CD4-positive, alpha-beta T cell (primary cell): ENCODE data around the gene NR0B1. TPM values are rescaled to one million over a fixed set of nuclear protein-coding genes. Genes with fewer than 3 reads are reported as not detected.

Source experiments
- ATAC-seq: fragments of 200-7000 bp; cut with Tn5 transposase; one replicate; pipeline ENCODE4 v1.10.0; 2022; ENCODE audit warnings: mild to moderate bottlenecking; ENCODE audit not compliant: poor library complexity
- CTCF ChIA-PET: fragments of 350-600 bp; sonication (Branson Sonifier 250); formaldehyde crosslinking; loops from one replicate; lab custom pipeline; 2021; ENCODE audit warnings: antibody characterized with exemption, inconsistent platforms; lab: Charles Lee
- POLR2A ChIA-PET: fragments of 350-600 bp; sonication (Branson Sonifier 250); formaldehyde crosslinking; loops from one replicate; lab custom pipeline; 2021; ENCODE audit warnings: antibody characterized with exemption, inconsistent platforms; lab: Charles Lee
- DNase-seq, 14 experiments: peaks; one replicate each; pipeline ENCODE4 v3.0.0-alpha.2; 2013 to 2020; ENCODE audit warnings: mixed read lengths in 2 of 14
- H3K27ac ChIP-seq, 2 donors: one replicate each; pipeline versions ENCODE4 v1.5.1 to v1.7.0; 2013; ENCODE audit warnings: low read length in 2 of 2, low read depth in 1 of 2, mild to moderate bottlenecking in 1 of 2
- H3K27me3 ChIP-seq, 2 experiments: 1 replicate in 1 of 2; 2 replicates in 1 of 2; pipeline versions ENCODE4 v1.6.1 to v1.7.0; 2013; ENCODE audit warnings: low read length in 2 of 2, control low read depth in 1 of 2, mild to moderate bottlenecking in 1 of 2, moderate library complexity in 1 of 2; ENCODE audit not compliant: insufficient read depth in 2 of 2, control insufficient read depth in 1 of 2
- H3K36me3 ChIP-seq: one replicate; pipeline ENCODE4 v1.6.1; 2013; ENCODE audit warnings: low read length, control low read depth; ENCODE audit not compliant: insufficient read depth
- H3K4me1 ChIP-seq: one replicate; pipeline ENCODE4 v1.6.1; 2013; ENCODE audit warnings: low read length, control low read depth; ENCODE audit not compliant: insufficient read depth
- H3K4me3 ChIP-seq: one replicate; pipeline ENCODE4 v1.5.1; 2013; ENCODE audit warnings: mild to moderate bottlenecking, low read length, moderate library complexity
- H3K9me3 ChIP-seq, 2 experiments: 1 replicate in 1 of 2; 2 replicates in 1 of 2; pipeline versions ENCODE4 v1.6.1 to v1.7.0; 2013; ENCODE audit warnings: low read length in 2 of 2, mild to moderate bottlenecking in 2 of 2, control low read depth in 1 of 2, moderate library complexity in 1 of 2; ENCODE audit not compliant: control insufficient read depth in 1 of 2, insufficient read depth in 1 of 2
- H3K27ac Mint-ChIP-seq: one replicate; pipeline ENCODE4 v1.8.0; 2020; ENCODE audit warnings: mixed read lengths
- H3K27me3 Mint-ChIP-seq: one replicate; pipeline ENCODE4 v1.8.0; 2021; ENCODE audit warnings: mixed read lengths
- H3K36me3 Mint-ChIP-seq: one replicate; pipeline ENCODE4 v1.8.0; 2021; ENCODE audit warnings: low read depth, mixed read lengths
- H3K4me1 Mint-ChIP-seq: one replicate; pipeline ENCODE4 v1.8.0; 2021; ENCODE audit warnings: low read depth, mixed read lengths
- H3K4me3 Mint-ChIP-seq: one replicate; pipeline ENCODE4 v1.8.0; 2020; ENCODE audit warnings: mild to moderate bottlenecking, mixed read lengths
- H3K9me3 Mint-ChIP-seq: one replicate; pipeline ENCODE4 v1.8.0; 2020; ENCODE audit warnings: mixed read lengths
- CTCF ChIP-seq: fragments of 200-600 bp; IDR thresholded peaks from one replicate; pipeline ENCODE4 v1.8.0; 2022; ENCODE audit warnings: antibody characterized with exemption, mild to moderate bottlenecking
- intact Hi-C, 2 experiments: fragments of 100-400 bp; cut with DNase I in 1 of 2; cut with micrococcal nuclease in 1 of 2; formaldehyde crosslinking; loops; one replicate each; pipeline versions ENCODE4 v1.15.1 to v1.9.0; 2023 to 2025; cut with DNase I, micrococcal nuclease
- total RNA-seq, 174 experiments: library from RNA in 2 of 174; stranded (reverse) in 2 of 174; gene quantifications; one replicate each; pipeline ENCODE4 v1.2.3 and lab custom pipeline; 2021 to 2026

Gene NR0B1
- total RNA-seq, 2 experiments from 2014 or later = not detected

DNA sequence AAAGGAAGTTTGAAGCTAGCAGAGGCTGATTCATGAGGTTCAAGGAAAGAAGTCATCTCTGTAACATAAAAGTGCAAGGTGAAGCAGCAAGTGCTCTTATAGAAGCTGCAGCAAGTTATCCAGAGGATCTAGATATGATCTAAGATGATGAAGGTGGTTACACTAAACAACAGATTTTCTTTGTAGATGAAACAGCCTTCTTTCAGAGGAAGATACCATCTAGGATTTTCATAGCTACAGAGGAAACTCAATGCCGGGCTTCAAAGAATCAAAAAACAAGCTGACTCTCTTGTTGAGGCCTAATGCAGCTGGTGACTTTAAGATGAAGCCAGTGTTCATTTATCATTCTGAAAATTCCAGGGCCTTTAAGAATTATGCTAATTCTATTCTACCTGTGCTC is 28.8 kb downstream of the NR0B1 start:
- H3K36me3 ChIP-seq = no peaks in the 10 kb centered on the region
- Mint-ChIP-seq H3K4me1 (peaks cover 9% of the 10 kb centered on the region), H3K36me3 (no peaks in the 10 kb centered on the region), H3K27me3 (no peaks in the 10 kb centered on the region), H3K4me3 (no peak overlapping the region), H3K27ac (no peak overlapping the region), H3K9me3 (no peaks in the 10 kb centered on the region)
- DNase-seq (peak in 3 of 14 experiments; percentile 0 to 9 (median 1)), ATAC-seq (no peak)
- no peak overlapping the region for H3K4me3 ChIP-seq
- no peaks in the 10 kb centered on the region for H3K9me3 ChIP-seq
- no peaks in the 10 kb centered on the region for H3K27me3 ChIP-seq
- no peaks in the 10 kb centered on the region for H3K4me1 ChIP-seq
- H3K27ac ChIP-seq = no peak overlapping the region
- no peak for TF ChIP-seq CTCF
- intact Hi-C loops = no loop called here
- CTCF ChIA-PET = no interaction called here
- POLR2A ChIA-PET = no interaction called here

GRCh38 chrX:30278365-30278764 is 30.8 kb downstream of the NR0B1 start:
- Histone ChIP-seq H3K36me3 (no peaks in the 10 kb centered on the region), H3K27ac (no peak overlapping the region), H3K27me3 (no peaks in the 10 kb centered on the region), H3K4me1 (no peaks in the 10 kb centered on the region), H3K4me3 (no peak overlapping the region), H3K9me3 (no peaks in the 10 kb centered on the region)
- DNase-seq = no peak
- H3K9me3 Mint-ChIP-seq = no peaks in the 10 kb centered on the region
- no peaks in the 10 kb centered on the region for H3K36me3 Mint-ChIP-seq
- no peak overlapping the region for H3K4me3 Mint-ChIP-seq
- no peaks in the 10 kb centered on the region for H3K27me3 Mint-ChIP-seq
- peaks cover 9% of the 10 kb centered on the region for H3K4me1 Mint-ChIP-seq
- no peak for ATAC-seq
- no peak overlapping the region for H3K27ac Mint-ChIP-seq
- intact Hi-C loops = no loop called here
- CTCF ChIA-PET = no interaction called here
- POLR2A ChIA-PET = no interaction called here
- no peak for TF ChIP-seq CTCF

- ChIA-PET CTCF (no interaction called here), POLR2A (no interaction called here)
- Mint-ChIP-seq H3K4me3 (no peak overlapping the region), H3K9me3 (no peaks in the 10 kb centered on the region), H3K27ac (no peak overlapping the region), H3K27me3 (no peaks in the 10 kb centered on the region), H3K4me1 (peaks cover 9% of the 10 kb centered on the region), H3K36me3 (no peaks in the 10 kb centered on the region)
- Histone ChIP-seq H3K27me3 (no peaks in the 10 kb centered on the region), H3K4me1 (no peaks in the 10 kb centered on the region), H3K27ac (no peak overlapping the region), H3K36me3 (no peaks in the 10 kb centered on the region), H3K4me3 (no peak overlapping the region), H3K9me3 (no peaks in the 10 kb centered on the region)
- TF ChIP-seq CTCF = no peak
- ATAC-seq (no peak), DNase-seq (no peak)
- intact Hi-C loops = no loop called here
Observed at GRCh38 chrX:30275498-30275897, 33.7 kb downstream of the NR0B1 start.
